ENCODE measurements around the gene SLC17A9.
"Not testable (repeated sequence)": the region's sequence is repeated elsewhere in the genome, so short reads cannot be mapped to it uniquely, and the experiment has no call there.

SLC17A9 gene

DNA sequence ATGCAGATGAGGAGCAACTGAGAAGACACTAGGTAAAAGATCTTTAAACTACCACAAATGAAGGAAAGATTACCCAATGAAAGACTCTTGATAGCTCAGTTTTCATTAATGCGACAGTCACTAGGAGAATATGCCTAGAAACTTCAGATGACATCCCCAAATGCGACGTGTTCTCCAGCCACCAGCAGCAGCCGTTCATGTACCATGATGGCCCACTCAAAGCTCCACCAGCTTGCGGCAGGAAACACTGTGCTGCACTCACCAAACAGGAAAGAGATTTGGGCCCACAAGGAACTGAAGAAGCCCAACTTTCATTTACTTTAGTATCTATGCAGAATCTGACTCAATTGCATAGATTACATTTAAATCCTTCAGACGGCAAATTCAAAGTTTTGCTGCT lies 33.7 kb upstream of the SLC17A9 start:
- FAIRE-seq (no peak), DNase-seq (ENCODE audit: extremely low spot score, insufficient read length, low read depth) (no peak)

DNA sequence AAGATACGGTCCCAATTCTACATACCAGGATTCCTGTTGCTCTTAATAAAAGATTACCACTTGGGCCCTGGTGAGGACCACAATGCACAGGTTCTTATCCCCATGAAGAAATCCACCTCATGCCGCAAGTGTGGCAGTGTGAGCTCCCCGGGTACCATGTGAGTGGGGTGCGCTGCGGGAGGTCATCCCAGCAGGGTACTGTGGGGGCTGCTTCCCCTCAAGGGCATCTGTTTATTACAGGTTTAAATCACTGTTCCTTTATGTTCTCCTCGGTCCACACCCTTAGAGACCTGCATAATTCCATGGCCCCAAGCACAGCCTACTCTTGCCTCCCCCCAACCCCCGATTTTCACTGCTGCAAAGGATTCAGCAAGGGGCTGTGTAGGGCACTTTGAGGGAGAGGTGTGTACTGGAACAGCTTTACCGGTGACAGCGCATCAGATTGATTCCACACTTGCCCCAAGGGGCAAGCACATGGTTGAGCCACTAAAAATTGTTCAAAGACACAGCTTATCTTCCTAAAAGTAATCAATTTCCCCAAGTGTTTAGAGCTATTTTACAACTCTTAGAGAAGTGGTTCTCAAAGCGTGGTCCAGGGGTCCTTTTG lies 32.4 kb upstream of the SLC17A9 start:
- no peak for DNase-seq (ENCODE audit: extremely low spot score, insufficient read length, low read depth)
- FAIRE-seq: no peak

DNA sequence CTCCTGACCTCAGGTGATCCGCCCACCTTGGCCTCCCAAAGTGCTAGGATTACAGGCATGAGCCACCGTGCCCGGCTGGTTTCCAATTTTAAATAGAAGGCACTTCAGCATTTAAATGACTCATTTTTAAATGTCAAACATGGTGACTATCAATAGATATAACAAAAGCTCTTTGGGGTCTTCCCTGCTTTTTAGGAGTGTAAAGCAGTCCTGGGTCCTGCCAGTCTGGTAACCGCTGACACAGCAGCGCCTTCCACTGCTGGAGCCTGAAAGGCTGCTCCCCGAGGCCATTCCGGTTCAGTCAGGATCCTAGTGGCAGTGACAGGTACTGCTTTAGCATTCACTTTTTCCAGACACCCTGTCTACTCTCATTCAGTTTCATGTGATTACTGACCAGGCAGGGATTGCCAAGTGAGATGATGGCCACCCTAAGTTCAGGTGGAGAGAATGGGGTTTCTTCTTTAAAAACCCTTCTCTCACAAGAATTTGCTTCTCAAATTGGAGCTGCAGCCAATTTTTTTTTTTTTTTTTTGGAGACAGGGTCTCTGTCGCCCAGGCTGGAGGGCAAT lies 31.3 kb upstream of the SLC17A9 start:
- FAIRE-seq (peak; percentile 31), DNase-seq (ENCODE audit: extremely low spot score, insufficient read length, low read depth) (no peak)

DNA sequence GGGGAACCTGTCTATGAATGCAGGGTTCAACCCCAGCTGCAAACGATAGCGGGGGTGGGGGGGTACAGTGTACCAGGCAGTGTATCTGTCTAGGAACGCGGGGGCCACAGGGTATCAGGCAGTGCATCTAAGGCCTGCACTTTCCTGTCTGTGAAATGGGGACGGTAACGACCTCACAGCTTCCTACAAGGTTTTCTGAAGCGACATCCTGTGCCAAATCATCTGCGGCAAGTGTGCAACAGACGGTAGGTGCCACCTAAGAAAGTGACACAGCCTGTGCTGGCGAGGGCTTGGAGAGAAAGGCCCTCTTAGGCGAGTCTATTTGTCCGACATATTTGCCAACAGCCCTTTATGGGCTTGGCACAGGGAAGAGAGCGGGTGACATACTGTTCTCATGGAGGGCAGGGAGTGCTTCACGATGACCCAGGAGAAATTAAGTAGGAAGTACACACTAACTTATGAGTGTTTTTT lies 30.0 kb upstream of the SLC17A9 start:
- FAIRE-seq (no peak), DNase-seq (ENCODE audit: extremely low spot score, insufficient read length, low read depth) (no peak)

DNA sequence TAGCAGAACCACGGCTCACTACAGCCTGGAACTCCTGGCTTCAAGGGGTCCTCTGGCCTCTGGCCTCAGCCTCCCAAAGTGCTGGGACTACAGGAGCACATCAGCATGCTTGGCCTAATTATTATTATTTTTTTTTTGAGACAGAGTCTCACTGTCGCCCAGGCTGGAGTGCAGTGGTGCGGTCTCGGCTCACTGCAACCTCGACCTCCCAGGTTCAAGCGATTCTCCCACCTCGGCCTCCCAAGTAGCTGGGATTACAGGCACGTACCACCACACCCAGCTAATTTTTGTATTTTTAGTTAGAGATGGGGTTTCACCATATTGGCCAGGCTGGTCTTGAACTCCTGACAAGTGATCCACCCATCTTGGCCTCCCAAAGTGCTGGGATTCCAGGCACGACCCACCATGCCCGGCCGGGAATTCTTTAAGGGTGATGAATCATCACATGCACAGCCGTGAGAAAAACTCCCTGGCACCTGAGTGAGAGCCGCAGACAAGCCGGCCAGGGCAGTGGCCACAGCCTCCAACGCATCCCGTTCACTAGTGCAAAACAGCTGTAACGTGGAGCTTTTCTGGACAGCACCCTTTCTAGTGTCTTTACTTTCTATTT lies 29.3 kb upstream of the SLC17A9 start:
- FAIRE-seq; DNase-seq (ENCODE audit: extremely low spot score, insufficient read length, low read depth): not testable (repeated sequence)

DNA sequence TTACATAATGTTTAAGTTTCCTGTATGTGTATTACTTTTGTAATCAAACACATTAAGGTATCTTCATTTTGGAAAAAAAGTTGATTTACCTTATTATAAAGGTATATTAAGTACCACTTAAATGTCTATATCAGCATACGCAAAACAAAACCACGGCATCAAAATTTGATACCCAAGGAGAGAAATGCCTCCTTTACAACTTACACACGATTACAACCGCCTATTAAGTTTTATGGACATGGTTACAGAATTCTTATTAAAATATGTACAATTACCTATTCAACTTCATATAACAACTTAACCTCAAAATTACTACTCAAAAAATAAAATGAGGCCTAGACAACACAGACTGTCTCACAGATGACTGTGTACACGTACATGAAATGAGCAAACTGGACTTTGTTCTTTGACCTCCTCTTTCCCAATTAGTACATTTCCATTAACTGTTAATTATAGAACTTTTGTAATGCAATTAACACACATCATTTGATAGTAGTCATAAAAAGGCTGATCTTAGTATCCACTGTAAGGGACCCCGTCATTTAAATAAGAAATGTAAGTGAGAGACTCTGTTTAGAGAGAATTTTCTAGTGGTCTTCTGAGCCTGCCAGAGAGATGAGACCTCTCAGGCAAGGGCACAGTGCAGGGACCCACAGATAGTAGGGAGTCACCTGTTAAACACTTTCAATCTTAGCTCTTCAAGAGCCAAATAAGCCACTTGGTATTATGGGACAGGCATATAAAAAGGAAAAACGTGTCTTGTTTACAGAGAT lies 28.7 kb upstream of the SLC17A9 start:
- FAIRE-seq (no peak), DNase-seq (ENCODE audit: extremely low spot score, insufficient read length, low read depth) (no peak)

DNA sequence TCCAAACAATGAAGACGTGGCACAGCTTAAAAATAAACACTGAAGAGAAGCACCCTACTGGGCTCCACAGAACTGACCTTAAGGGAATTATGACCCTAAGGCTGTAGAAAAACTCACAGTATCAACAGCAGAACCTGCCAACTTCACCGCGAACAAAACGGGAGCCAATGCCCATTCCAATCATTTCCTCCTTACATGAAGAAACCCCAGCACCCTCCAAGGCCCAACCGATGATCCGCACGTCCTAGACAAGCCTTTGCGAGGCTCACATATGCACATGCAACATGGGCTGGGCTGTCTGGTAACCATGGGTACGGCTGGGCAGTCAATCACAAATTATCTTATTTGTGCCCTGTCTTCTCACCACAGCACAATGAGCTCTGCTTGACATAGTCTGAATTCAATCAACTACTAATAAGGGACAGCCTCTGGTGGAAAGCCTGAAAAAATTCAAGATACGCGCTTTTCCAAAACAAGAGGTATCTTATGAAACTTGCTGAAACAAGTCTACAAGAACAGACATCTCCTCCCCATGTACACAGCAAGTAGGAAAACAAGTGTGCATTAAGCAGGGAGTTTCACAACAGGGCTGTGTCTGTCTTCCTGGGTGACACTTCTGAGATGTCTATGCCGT lies 27.9 kb upstream of the SLC17A9 start:
- FAIRE-seq (no peak), DNase-seq (ENCODE audit: extremely low spot score, insufficient read length, low read depth) (no peak)

DNA sequence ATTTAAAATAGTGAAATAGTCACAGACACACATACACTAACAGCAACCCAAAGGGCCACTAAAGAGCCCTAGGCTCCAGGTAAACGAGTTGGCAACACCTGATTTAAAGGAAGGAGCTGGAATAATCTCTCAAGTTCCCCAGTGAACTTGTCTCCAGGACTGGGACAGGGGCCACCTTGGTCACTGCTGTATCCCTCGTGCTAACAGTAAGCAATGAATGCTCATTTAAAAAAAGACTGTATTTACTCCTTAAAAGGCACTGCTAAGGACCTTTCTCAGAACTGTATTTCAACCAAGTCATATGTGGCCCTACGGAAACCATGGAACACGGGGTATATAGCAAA lies 27.5 kb upstream of the SLC17A9 start:
- no peak for DNase-seq (ENCODE audit: extremely low spot score, insufficient read length, low read depth)
- FAIRE-seq: no peak

DNA sequence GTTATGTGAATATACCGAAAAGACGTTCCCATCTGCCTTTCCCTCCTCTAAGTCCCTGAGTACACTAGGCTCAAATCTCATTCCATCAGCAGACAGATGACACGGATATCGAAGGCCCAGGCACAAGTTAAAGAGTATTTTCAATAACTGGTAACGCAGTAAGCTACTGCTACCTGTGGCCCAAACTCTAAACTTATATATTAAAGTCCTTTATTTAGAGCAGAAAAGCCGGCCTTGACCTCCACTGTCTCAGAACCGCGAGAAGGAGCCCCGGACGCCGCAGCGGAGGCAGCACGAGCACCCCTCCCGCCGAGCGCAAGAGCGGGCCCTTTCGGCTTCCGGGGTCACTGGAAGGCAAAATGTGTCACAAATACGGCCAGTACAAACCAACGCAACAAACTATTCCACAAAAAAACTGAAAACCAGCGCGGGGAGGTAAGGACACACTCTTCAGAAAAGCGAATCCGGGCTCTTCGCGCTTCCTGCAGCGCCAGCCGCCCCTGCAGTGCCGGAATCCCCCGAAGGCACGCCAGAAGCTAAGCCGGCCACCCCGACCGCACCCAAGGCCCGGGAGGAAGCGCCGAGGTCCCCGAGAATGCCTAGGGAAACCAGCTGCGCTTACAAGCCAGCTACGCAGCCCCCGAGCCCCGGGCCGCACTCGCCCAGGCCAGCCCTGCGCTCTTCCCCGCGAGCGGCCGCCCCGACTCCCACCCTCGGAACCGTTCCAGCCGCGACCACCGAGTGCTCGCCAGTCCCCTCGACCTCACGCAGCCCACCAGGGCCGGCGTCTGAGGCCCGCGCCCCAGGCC lies 26.9 kb upstream of the SLC17A9 start:
- FAIRE-seq (no peak), DNase-seq (ENCODE audit: extremely low spot score, insufficient read length, low read depth) (no peak)

DNA sequence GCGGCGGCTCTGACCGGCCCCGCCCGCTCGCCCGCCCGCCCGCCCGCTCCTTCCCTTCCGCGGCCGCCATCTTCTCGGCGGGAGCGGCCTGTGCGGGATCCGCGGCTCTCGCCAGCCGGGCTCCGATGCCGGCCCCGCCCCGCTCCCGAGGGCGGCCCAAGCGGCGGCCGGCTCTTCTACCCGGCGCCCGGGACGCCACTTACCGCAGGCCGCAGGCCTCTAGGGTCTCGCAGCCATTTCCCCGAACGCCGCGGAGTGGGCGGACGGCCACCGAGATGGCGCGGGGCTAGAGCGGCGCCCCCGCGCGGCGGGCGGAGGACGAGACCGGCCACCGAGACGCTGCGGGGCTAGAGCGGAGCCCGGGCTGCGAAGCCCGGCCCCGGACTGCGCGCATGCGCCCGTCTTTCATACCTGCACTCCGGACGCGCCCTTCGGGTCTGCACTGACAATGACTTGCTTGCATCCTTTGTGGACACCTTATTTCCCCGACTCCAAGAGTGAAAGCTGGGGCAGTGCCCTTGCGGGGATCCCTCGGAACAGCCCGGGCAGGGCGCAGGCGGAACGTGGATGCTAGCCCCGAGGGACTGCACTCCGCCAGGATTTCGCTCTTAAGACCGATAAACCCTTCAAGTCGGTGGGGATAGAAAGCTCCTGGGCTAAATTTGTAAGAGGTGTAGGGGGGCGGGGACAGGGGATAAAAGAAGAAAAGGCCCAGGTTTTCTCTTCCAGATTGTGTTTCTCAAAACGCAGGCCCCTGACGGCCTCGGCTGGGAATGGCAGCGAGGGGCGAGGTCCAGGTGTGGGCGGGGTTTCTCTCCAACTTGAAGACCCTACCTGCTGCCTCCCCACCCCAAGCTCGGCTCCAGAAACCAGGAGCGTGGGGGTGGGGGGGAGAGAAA lies 26.0 kb upstream of the SLC17A9 start, which contains the start of gene DIDO1:
DIDO1 (minus strand) TSS at position 277 of the 899 bp plus-strand sequence.
- DNase-seq (ENCODE audit: extremely low spot score, insufficient read length, low read depth) (peak; percentile 96), FAIRE-seq (peak; percentile 80)

DNA sequence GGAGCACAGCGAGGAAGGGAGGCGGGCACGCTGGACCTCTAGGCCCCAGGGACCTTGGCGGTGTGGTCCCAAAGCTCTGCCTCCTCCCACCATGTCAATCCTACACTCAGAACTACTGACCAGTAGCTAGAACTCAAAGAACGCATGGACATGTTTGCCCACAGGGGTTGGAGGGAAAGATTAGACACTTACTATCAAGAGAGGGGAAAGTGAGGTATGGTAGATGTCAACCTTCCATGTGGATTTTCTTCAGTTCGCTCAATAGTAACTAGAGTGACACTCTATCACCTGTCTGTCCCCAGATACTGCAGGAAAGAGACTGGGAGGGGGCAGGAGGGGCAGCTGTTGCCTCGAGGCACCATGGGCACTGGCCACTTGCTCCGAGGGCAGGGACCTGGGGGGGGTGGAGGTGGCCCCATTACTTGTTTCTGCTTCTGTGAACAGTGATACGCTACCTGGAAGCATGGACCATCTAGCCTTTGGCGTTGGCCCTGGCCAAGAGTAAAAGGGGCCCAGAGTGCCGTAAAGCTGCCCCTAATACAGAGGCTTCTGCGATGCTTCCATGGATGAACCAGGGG lies 25.3 kb upstream of the SLC17A9 start:
- no peak for FAIRE-seq
- DNase-seq (ENCODE audit: extremely low spot score, insufficient read length, low read depth): no peak

DNA sequence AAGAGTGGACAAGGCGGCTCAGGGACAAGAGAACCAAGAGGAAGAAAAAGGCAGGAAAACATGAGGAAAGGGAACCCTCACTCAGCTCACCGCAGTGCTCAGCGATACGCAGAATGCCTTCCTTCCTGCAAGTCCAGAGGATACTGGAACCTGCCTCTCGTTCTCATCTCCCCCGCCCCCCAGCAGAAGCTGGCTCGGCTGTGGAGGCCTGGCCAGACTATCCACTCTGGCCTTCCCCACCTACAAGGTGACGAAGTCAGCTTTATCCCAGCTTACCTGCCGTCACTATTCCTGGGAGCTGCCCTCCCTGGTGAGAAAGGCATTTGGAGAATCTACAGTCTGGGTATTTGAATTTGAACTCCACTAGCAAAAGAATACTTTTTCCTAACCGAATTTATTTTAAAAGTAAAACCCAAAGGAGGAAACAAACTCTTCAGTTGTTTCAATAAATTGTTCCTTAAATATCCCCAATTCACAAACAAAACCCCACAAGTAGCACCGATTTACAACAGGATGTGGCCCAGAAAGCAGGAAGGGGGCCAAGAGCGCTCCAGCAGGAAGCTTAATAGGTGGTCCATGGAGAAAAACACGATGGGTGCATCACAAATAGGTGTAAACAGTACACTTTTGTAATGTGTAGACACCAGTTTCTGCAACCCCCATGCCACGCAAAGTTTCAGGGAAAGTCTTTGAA lies 24.1 kb upstream of the SLC17A9 start:
- FAIRE-seq (no peak), DNase-seq (ENCODE audit: extremely low spot score, insufficient read length, low read depth) (no peak)

DNA sequence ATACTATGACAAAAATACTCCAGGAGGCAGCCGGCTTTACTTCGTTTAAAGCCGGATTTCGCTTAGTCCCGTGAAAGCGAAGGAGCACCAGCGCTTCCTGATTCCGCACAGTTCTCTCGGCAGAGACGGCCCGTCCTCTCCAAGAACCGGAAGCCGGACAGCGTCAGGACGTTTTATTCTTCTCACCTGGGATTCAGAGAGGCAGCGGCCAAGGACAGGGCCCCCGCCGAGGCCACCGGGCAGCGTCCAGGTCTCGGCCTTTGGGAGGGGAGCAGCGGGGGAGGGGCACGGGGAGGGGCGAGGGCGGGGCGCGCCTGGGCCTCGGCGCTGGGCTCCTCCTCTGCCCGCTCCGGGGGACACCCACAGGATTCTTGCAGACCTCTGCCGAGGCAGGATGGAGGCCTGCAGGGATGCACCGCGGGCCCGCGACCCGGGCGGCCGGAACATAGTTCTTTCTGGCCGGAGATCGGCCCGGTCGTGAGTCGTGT lies 23.4 kb upstream of the SLC17A9 start:
- DNase-seq (ENCODE audit: extremely low spot score, insufficient read length, low read depth) (no peak), FAIRE-seq (peak; percentile 18)

DNA sequence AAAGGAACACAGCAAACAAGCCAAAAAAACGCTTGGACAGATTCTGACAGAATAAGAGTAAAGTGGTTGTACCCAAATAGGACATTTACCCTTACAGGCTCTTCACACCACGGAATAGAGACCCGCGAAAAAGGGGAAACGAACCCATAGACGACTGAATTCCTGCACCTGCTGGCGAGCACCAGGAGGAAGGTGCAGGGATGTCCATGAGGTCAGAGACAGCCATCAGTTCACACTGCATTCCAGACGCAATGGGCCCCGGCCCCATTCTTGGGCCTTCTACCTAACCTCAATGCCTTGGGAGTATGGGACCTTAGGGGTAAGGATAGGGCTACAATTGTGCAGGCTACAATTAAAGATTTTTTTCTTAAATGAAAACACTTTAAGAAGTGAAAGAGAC lies 21.0 kb upstream of the SLC17A9 start:
- FAIRE-seq (no peak), DNase-seq (ENCODE audit: extremely low spot score, insufficient read length, low read depth) (no peak)

DNA sequence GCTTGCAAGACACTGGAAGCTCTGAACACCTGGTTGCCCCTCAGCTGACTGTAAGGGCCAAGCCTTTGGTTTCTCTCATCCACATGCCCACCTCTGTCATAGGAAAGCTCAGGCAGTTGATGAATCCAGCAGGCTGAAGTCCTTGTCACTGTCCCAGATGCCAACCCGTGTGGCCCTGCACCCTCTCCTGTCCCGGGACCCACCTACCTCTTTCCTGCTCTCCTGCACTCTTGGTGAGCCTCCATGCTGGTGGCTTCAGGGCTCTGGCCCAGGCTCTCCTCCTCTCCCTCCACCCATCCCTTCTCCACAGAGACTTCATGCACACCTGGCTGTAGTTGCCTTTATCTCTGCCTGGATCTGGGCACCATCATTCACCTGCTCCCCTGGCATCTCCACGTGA lies 18.5 kb upstream of the SLC17A9 start:
- no peak for FAIRE-seq
- DNase-seq (ENCODE audit: extremely low spot score, insufficient read length, low read depth): no peak

DNA sequence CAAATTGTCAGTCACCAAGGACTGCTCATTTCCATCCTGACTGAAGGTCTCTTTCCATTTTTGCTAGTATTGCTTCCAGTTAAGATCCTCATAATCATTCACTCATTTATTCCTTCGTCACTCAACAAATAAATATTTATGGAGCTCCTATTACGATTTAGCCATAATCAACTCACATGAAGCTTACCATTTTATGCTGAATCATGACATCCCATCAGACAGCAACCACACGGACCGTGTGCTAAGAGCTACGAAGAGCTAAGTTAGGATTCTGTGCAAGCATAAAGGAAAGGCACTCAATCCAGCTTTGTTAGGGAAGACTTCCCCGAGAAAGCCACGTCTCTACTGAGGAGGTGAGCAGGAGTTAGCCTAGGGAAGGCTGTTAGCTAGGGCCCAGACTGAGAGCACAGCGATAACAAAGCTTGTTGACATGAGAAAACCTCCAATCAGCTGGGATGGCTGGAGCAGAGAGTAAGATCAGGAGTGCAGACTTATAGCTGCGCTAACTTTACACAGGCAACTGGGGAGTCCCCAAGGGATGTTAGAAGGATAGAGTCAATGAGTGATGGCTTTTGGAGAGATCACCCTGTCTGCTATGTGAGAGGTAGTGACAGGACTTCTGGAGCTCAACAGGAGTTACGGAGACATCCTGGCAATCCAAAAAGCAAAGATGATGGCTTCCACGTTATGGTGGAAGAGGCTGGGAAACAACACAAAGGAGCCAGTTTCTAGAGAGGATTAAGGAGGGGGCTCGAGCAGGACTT lies 17.1 kb upstream of the SLC17A9 start:
- FAIRE-seq: no peak
- no peak for DNase-seq (ENCODE audit: extremely low spot score, insufficient read length, low read depth)

DNA sequence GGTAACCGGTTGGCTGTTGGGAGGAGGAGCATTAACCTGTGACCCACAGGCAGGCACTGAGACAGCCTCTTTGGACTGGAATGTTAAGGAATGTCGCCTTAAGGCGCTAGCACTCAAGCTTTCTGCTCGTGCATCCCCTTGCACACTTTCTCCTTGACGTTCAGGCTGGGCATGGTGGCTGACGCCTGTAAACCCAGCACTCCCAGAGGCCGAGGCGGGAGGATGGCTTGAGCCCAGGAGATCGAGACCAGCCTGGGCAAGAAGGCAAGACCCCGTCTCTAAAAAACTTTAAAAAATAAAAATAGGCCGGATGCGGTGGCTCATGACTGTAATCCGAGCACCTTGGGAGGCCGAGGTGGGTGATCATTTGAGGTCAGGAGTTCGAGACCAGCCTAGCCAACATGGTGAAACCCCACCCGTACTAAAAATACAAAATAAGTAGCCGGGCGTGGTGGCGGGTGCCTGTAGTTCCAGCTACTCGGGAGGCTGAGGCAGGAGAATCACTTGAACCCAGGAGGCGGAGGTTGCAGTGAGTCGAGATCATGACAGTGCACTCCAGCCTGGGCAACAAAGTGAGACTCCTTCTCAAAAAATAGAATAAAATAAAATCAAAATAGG lies 16.4 kb upstream of the SLC17A9 start:
- no peak for FAIRE-seq
- DNase-seq (ENCODE audit: extremely low spot score, insufficient read length, low read depth): no peak
